Common myeloid progenitor, CD34-positive (primary cell): ENCODE data around the gene STPG4.

Experiments used
- CTCF ChIA-PET: fragments of 350-600 bp; sonication (Branson Sonifier 250); formaldehyde crosslinking; loops from one replicate; lab custom pipeline; 2021; ENCODE audit warnings: antibody characterized with exemption; lab: Charles Lee
- POLR2A ChIA-PET: fragments of 350-600 bp; sonication (Branson Sonifier 250); formaldehyde crosslinking; loops from one replicate; lab custom pipeline; 2021; ENCODE audit warnings: antibody characterized with exemption; lab: Charles Lee
- DNase-seq, 3 donors: peaks; one replicate each; pipeline versions ENCODE4 v3.0.0 to v3.0.0-alpha.2; 2013
- H3K27ac ChIP-seq, 2 experiments: 1 replicate in 1 of 2; 2 replicates in 1 of 2; pipeline ENCODE4 v1.7.0; 2013; ENCODE audit warnings: inconsistent platforms in 2 of 2, low read length in 2 of 2, mild to moderate bottlenecking in 2 of 2, low read depth in 1 of 2, moderate library complexity in 1 of 2; ENCODE audit not compliant: severe bottlenecking in 2 of 2, insufficient read depth in 1 of 2, poor library complexity in 1 of 2
- H3K27me3 ChIP-seq, 5 experiments: replicated peaks in 2 of 5; 1 replicate in 3 of 5; 2 replicates in 2 of 5; pipeline versions ENCODE4 v1.6.1 to v1.7.0; 2013; ENCODE audit warnings: low read length in 4 of 5, mild to moderate bottlenecking in 2 of 5, moderate library complexity in 2 of 5, inconsistent platforms in 1 of 5; ENCODE audit not compliant: insufficient read depth in 5 of 5, control insufficient read depth in 4 of 5
- H3K36me3 ChIP-seq, 4 experiments: 1 replicate in 2 of 4; 2 replicates in 2 of 4; pipeline versions ENCODE4 v1.6.1 to v1.7.0; 2013; ENCODE audit warnings: low read length in 3 of 4, control low read depth in 1 of 4, mild to moderate bottlenecking in 1 of 4; ENCODE audit not compliant: control insufficient read depth in 4 of 4, insufficient read depth in 4 of 4
- H3K4me1 ChIP-seq, 4 experiments: 1 replicate in 3 of 4; 2 replicates in 1 of 4; pipeline versions ENCODE4 v1.6.1 to v1.7.1; 2013; ENCODE audit warnings: low read length in 3 of 4, mild to moderate bottlenecking in 3 of 4, control low read depth in 1 of 4, inconsistent platforms in 1 of 4, moderate library complexity in 1 of 4; ENCODE audit not compliant: control insufficient read depth in 4 of 4, insufficient read depth in 4 of 4; ENCODE audit errors: control extremely low read depth in 1 of 4
- H3K4me3 ChIP-seq, 7 experiments: 1 replicate in 4 of 7; 2 replicates in 3 of 7; pipeline versions ENCODE4 v1.5.1 to v1.7.0; 2013; ENCODE audit warnings: mild to moderate bottlenecking in 7 of 7, low read length in 6 of 7, moderate library complexity in 6 of 7, inconsistent platforms in 2 of 7, low read depth in 2 of 7, control low read depth in 1 of 7; ENCODE audit not compliant: insufficient read depth in 4 of 7, control insufficient read depth in 1 of 7; ENCODE audit errors: extremely low read depth in 1 of 7
- H3K9me3 ChIP-seq, 5 experiments: 1 replicate in 4 of 5; 2 replicates in 1 of 5; pipeline versions ENCODE4 v1.6.1 to v1.7.1; 2013; ENCODE audit warnings: low read length in 4 of 5, mild to moderate bottlenecking in 2 of 5, inconsistent platforms in 1 of 5, low read depth in 1 of 5, moderate library complexity in 1 of 5; ENCODE audit not compliant: control insufficient read depth in 4 of 5, insufficient read depth in 2 of 5; ENCODE audit errors: control extremely low read depth in 1 of 5
- WGBS: methylation state at CpG from one replicate; pipeline ENCODE4 v1.1.5; 2013; ENCODE audit not compliant: insufficient coverage; 5-methylcytosine and 5-hydroxymethylcytosine counted together

The STPG4 gene

GRCh38 chr2:47073641-47074040 lies 81.5 kb downstream of the STPG4 start:
- no peaks in the 10 kb centered on the region for H3K27me3 ChIP-seq
- DNase-seq: no peak
- no peak overlapping the region for H3K4me3 ChIP-seq
- H3K4me1 ChIP-seq: peaks cover 0 to 64% (median 45%) of the 10 kb centered on the region in 4 experiments
- H3K9me3 ChIP-seq: no peaks in the 10 kb centered on the region
- ChIA-PET CTCF (interaction anchor here (1.0 to 2.5 kb wide), 5 partner anchors 10 to 41 kb away, joined by 3 to 7 read pairs (median 4); no protein-coding TSS in a partner anchor), POLR2A (no interaction called here)
- 94% methylated on average over 14 of the region's 16 CpGs for WGBS
- H3K36me3 ChIP-seq: peaks cover 0 to 35% (median 18%) of the 10 kb centered on the region in 4 experiments
- H3K27ac ChIP-seq: no peak overlapping the region

DNA sequence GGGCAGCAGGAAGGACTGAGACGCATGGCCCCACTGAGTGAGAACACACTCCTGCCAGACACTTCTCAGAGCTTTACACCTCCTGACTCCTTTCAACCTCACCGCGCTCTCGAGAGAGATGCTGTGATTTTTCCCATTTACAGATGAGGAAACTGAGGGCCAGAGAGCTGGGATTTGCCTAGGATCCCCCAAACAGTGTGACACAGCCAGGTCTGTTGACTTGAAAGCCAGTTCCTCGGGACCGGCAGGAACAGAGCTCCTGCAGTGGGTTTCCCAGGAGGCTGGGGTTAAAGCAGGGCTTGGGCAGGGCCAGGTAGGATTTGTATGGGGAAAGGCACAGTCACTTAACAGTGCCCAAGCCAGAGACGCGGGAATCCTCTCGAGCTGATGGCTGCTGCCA lies 81.9 kb downstream of the STPG4 start:
- CTCF ChIA-PET: interaction anchor here (1.0 to 2.5 kb wide), 5 partner anchors 9 to 40 kb away, joined by 3 to 7 read pairs (median 4); no protein-coding TSS in a partner anchor
- peaks cover 0 to 64% (median 45%) of the 10 kb centered on the region in 4 experiments for H3K4me1 ChIP-seq
- no peak for DNase-seq
- no peaks in the 10 kb centered on the region for H3K9me3 ChIP-seq
- POLR2A ChIA-PET: no interaction called here
- peaks cover 0 to 40% (median 20%) of the 10 kb centered on the region in 4 experiments for H3K36me3 ChIP-seq
- 99% methylated on average over 9 of the region's 9 CpGs for WGBS
- H3K27ac ChIP-seq: no peak overlapping the region
- H3K4me3 ChIP-seq: no peak overlapping the region
- no peaks in the 10 kb centered on the region for H3K27me3 ChIP-seq

DNA sequence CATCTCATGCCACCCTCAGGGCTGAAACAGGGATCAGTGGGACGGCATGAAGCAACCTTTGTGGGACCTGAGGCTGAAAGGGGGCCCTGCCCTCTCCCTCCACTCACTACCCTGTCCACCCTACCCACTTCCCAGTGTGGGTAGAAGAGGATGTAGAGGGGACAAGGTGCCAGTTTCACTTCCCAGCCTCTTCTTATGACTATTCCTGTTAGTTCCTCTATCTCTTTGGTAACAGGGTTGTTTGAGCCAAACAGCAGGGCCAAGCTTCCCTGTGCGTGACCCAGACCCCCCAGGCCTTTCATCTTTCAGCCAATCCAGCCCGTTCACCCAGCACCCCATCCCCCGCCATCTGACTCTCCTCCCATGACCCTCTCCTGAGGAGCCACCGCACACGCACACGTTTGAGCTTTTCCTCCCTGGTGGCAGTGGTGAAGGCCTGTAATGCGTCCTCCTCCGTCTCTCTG lies 82.3 kb downstream of the STPG4 start:
- CTCF ChIA-PET: interaction anchor here (1.0 to 2.5 kb wide), 7 partner anchors 10 to 200 kb away, joined by 3 to 7 read pairs (median 4); no protein-coding TSS in a partner anchor
- Histone ChIP-seq H3K27ac (no peak overlapping the region), H3K4me3 (no peak overlapping the region), H3K4me1 (peaks cover 0 to 64% (median 45%) of the 10 kb centered on the region in 4 experiments), H3K9me3 (no peaks in the 10 kb centered on the region), H3K27me3 (no peaks in the 10 kb centered on the region), H3K36me3 (peaks cover 0 to 44% (median 22%) of the 10 kb centered on the region in 4 experiments)
- 69% methylated on average over 7 of the region's 9 CpGs for WGBS
- peak; percentile 29 to 67 (median 62) for DNase-seq
- POLR2A ChIA-PET: no interaction called here

DNA sequence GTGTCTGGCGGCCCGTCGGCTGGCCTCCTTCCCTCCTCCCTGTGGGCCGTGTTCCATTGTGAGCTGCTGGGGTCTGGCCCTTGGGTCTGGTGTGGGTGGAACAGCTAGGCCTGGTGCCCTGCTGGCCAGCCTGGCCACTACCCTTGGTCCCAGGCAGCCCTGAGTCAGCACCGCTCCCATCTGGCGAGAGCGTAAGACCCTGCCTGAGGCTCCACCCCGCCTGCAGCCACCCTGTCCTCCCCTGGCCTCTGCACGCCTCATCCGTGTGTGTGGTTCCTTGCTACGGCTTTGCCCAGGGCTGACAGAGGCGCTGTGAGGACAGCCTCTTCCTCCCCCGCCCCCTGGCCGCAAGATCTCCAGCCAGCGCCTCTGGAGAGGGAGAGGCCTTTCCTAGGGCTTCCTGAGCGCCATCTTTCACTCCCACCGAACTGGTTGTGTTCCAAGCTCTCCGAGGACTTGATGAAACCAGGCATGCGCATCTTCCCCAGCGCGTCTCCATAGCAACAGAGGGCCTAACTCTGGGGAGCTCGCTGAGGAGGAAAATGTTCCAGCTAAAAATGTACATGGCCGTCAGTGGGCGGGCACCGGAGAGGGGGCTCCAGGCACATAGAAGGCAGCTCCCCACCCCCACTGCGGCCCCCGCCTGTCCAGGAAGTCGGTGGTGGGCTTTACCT lies 83.0 kb downstream of the STPG4 start:
- Histone ChIP-seq H3K4me3 (peak overlapping the region in 2 of 7 experiments; percentile 9 to 33), H3K27me3 (no peaks in the 10 kb centered on the region), H3K4me1 (peaks cover 0 to 61% (median 45%) of the 10 kb centered on the region in 4 experiments), H3K27ac (no peak overlapping the region), H3K36me3 (peaks cover 0 to 50% (median 25%) of the 10 kb centered on the region in 4 experiments), H3K9me3 (no peaks in the 10 kb centered on the region)
- ChIA-PET CTCF (interaction anchor here (1.2 to 2.5 kb wide), 5 partner anchors 10 to 201 kb away, joined by 3 to 7 read pairs (median 4); no protein-coding TSS in a partner anchor), POLR2A (interaction anchor here (0.9 kb wide), 1 partner anchor 16 kb away, joined by 5 read pairs; no protein-coding TSS in a partner anchor)
- 84% methylated on average over 25 of the region's 28 CpGs for WGBS
- DNase-seq: peak in 2 of 3 donors; percentile 29 to 44

DNA sequence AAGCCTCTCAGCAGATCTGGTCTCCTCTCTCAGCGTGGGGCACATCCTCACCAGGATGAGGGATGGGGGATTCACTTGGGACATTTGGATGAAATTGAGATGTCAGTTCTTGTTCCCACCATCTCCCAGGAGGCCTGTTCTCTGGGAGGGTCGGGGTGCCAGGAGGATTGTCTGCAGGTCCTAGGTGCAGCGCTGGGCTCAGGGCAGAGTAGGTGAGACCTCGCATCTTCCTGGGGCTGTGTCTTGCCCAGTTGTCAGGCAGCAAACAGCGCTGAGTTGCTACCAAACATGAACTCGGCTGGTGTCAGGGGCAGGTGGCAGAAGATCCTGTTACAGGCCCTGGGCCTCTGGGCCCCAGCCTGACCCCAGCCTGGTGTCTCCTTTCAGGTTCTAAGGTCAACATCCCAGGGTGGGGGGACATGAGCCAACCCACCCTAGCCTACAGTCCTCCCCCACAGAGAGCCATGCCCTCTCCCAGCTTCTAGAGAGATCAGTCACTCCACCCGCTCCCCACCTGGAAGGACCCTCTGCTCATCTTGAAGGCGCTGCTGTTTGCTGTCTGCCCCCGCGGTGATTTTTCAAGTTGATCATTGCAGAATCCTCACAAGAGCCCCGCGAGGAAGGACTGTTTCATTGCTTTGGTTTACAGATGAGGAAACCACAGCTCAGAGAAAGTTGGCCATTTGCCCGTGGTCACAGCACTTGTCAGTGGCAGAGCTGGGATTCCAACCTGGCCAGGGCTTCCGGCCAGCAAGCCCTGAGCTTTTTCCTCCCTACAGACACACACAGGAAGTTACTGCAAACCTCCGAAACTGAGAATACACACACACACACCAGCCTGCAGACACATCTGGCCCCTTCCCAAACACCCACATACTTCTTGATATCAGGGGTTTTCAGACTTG lies 83.9 kb downstream of the STPG4 start:
- H3K4me3 ChIP-seq: peak overlapping the region in 2 of 7 experiments; percentile 33 to 42
- H3K27me3 ChIP-seq: no peaks in the 10 kb centered on the region
- DNase-seq: peak; percentile 72 to 95 (median 95)
- POLR2A ChIA-PET: interaction anchor here (0.9 kb wide), 1 partner anchor 17 kb away, joined by 5 read pairs; no protein-coding TSS in a partner anchor
- WGBS: 51% methylated on average over 13 of the region's 15 CpGs
- H3K4me1 ChIP-seq: peaks cover 0 to 61% (median 47%) of the 10 kb centered on the region in 4 experiments
- no peaks in the 10 kb centered on the region for H3K9me3 ChIP-seq
- H3K36me3 ChIP-seq: peaks cover 0 to 55% (median 28%) of the 10 kb centered on the region in 4 experiments
- H3K27ac ChIP-seq: no peak overlapping the region
- CTCF ChIA-PET: interaction anchor here (0.8 to 1.8 kb wide), 5 partner anchors 9 to 202 kb away, joined by 3 to 6 read pairs (median 4); no protein-coding TSS in a partner anchor

DNA sequence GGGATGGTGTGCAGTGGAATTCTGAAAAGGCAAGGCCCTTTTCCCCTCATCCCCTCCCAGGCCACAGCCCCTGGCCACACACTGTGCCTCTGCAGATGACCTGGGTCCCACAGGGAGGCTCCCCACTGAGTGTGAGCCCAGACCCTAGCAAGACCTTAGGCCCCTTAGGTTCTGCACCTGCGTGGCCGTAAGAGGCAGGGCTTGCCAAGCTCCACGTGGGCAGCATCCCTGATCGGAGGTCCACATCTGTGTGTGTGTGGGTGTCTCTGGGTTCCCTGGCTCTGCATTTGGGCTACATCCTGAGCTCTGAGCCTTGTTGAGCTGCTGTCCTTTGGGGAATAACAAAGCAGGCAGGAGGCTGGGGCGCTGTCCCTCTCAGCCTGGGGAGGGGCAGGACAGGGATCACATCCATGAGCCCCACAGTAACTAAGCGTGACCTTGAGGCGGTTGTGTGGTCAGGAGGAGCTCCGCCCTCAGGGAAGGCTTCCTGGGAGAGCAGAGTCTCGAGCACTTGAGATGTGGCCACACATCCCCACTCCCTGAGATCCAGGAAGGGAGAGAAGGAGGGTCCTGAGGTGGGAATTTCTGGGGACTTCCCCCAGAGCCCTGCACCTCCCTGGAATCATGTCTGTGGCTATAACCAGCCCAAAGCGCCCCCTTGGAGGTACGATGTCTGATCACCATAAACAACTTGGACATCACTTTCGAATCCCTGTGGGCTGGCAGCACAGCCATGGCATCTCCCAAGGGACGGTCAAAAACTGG lies 84.8 kb downstream of the STPG4 start:
- Histone ChIP-seq H3K27ac (no peak overlapping the region), H3K36me3 (peaks cover 0 to 61% (median 26%) of the 10 kb centered on the region in 4 experiments), H3K27me3 (no peaks in the 10 kb centered on the region), H3K4me3 (no peak overlapping the region), H3K4me1 (peaks cover 0 to 58% (median 55%) of the 10 kb centered on the region in 4 experiments), H3K9me3 (no peaks in the 10 kb centered on the region)
- POLR2A ChIA-PET: no interaction called here
- CTCF ChIA-PET: interaction anchor here (0.6 to 0.8 kb wide), 2 partner anchors 8 to 97 kb away, joined by 3 read pairs; no protein-coding TSS in a partner anchor
- DNase-seq: no peak
- WGBS: 97% methylated on average over 8 of the region's 13 CpGs
